Measurements from ENCODE around the gene SLC16A7. TPM values are rescaled to one million over a fixed set of nuclear protein-coding genes. Genes with fewer than 3 reads are reported as not detected.
A peak's percentile ranks its signal among the peaks of the same experiment; 100 is the strongest.

The SLC16A7 gene
- total and polyA plus RNA-seq, 2 experiments from 2014 or later = 15.7 to 49.0 TPM

DNA sequence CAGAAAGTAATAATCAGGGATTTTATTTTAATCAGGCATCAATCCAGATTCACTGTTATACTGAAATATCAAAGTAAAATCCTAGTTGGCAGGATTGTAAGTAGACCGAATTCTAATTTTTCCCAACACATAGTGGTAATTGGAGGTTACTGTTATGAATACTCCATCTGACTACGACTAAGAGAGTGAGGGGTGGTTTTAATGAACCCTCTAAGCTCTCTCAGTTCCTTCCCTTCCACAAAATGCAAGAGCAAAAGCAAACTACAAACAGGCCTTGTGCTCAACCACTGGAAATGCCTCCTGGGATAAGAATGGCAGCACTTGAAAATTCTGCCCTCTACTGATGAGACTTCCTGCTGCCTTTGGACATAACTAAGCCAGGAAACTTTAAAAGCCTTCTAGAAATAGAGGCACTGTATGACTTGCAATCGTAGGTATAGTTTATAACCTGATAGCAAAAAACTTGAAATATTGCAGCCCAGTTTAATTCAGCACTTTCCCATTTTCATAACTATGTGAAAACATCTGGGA, 184.8 kb downstream of the SLC16A7 start:
- Histone ChIP-seq H2AFZ (peak overlapping the region; percentile 47; the same call in 1 of the 2 replicates), H3K36me3 (ENCODE audit: low read depth) (no peaks in the 10 kb centered on the region), H3K9ac (no peak overlapping the region), H4K20me1 (ENCODE audit: insufficient read depth) (no peaks in the 10 kb centered on the region), H3K9me2 (ENCODE audit: insufficient read depth) (no peaks in the 10 kb centered on the region), H3K27me3 (replicated peaks; ENCODE audit: insufficient read depth) (no peaks in the 10 kb centered on the region), H3K9me3 (ENCODE audit: low read depth) (no peaks in the 10 kb centered on the region), H3K27ac (no peak overlapping the region), H3K4me2 (ENCODE audit: unreplicated experiment) (no peak overlapping the region), H3F3A (ENCODE audit: insufficient read depth) (no peaks in the 10 kb centered on the region), H3K4me3 (no peak overlapping the region), H3K4me1 (ENCODE audit: insufficient read depth) (no peaks in the 10 kb centered on the region), H3K79me2 (ENCODE audit: insufficient read depth) (no peaks in the 10 kb centered on the region)
- TF ChIP-seq EZH2 (IDR thresholded peaks at IDR 0.05; ENCODE audit: insufficient read depth, poor library complexity, severe bottlenecking) = no peak
- TF ChIP-seq EZH2phosphoT487 (IDR thresholded peaks at IDR 0.05; ENCODE audit: insufficient read depth, low read depth) = no peak
- 41 to 45% methylated on average over 3 of the region's 3 CpGs for WGBS, 2 experiments (ENCODE audit: low coverage in 1 of 2, low lambda C conversion rate in 2 of 2, missing lambda C conversion rate in 2 of 2)
- in situ Hi-C loops (cut with MboI) = no loop called here
- DNase-seq = peak; percentile 48

DNA sequence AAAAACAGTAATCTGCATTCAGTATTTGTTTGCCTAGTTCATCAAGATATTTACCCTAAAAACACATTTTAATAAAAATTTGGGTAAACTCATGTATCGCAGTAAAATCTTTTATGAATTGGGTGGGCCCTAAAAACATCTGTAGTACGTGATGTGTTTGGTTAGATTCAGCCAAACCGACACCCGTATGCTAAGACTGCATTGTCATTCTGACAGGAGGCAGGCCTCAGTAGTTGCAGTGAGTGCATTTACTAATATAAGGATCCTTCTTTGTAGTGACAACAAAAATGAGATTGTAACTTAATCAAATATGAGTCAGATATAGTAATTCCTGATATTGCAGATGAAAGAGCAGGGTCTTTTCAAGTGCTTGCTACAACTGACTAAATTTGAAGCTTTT, 191.8 kb downstream of the SLC16A7 start:
- Histone ChIP-seq H3K27ac (no peak overlapping the region), H2AFZ (no peak overlapping the region), H3K27me3 (replicated peaks; ENCODE audit: insufficient read depth) (no peaks in the 10 kb centered on the region), H3K4me2 (ENCODE audit: unreplicated experiment) (no peak overlapping the region), H4K20me1 (ENCODE audit: insufficient read depth) (no peaks in the 10 kb centered on the region), H3K4me3 (no peak overlapping the region), H3K9me2 (ENCODE audit: insufficient read depth) (no peaks in the 10 kb centered on the region), H3K9me3 (ENCODE audit: low read depth) (no peaks in the 10 kb centered on the region), H3K9ac (no peak overlapping the region), H3K4me1 (ENCODE audit: insufficient read depth) (no peaks in the 10 kb centered on the region), H3F3A (ENCODE audit: insufficient read depth) (no peaks in the 10 kb centered on the region), H3K36me3 (ENCODE audit: low read depth) (no peaks in the 10 kb centered on the region), H3K79me2 (ENCODE audit: insufficient read depth) (no peaks in the 10 kb centered on the region)
- in situ Hi-C loops (cut with MboI) = no loop called here
- 63 to 71% methylated on average over 4 of the region's 4 CpGs for WGBS, 2 experiments (ENCODE audit: low coverage in 1 of 2, low lambda C conversion rate in 2 of 2, missing lambda C conversion rate in 2 of 2)
- no peak for DNase-seq
- TF ChIP-seq EZH2 (IDR thresholded peaks at IDR 0.05; ENCODE audit: insufficient read depth, poor library complexity, severe bottlenecking) = no peak
- TF ChIP-seq EZH2phosphoT487 (IDR thresholded peaks at IDR 0.05; ENCODE audit: insufficient read depth, low read depth) = no peak

DNA sequence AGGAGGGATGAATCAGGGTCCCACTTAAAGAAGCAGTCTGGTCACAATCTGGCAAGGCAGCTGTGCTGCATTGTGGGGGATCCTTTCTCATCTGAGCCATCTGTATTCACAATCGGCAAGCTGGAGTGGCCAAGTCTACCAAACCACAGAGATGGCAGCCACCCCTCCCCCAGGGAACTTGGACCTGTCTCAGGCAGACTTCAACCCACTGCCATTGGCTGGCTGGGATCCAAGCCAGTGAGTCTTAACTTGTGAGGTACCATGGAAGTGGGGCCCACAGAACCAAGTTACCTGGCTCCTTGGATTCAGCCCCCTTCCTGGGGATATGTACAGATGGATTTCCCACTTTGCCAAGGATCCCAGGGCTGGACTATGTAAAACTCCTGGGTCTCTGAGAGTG, 196.8 kb downstream of the SLC16A7 start:
- H3K79me2 ChIP-seq (ENCODE audit: insufficient read depth) = no peaks in the 10 kb centered on the region
- 100% methylated on average over 1 of the region's 1 CpG for WGBS, 2 experiments (ENCODE audit: low coverage in 1 of 2, low lambda C conversion rate in 2 of 2, missing lambda C conversion rate in 2 of 2)
- H3K9me2 ChIP-seq (ENCODE audit: insufficient read depth) = no peaks in the 10 kb centered on the region
- H3K27me3 ChIP-seq (replicated peaks; ENCODE audit: insufficient read depth) = no peaks in the 10 kb centered on the region
- H2AFZ ChIP-seq = no peak overlapping the region
- H3K9ac ChIP-seq = no peak overlapping the region
- H4K20me1 ChIP-seq (ENCODE audit: insufficient read depth) = no peaks in the 10 kb centered on the region
- no peaks in the 10 kb centered on the region for H3F3A ChIP-seq (ENCODE audit: insufficient read depth)
- no peak for DNase-seq
- no peak overlapping the region for H3K27ac ChIP-seq
- no peak overlapping the region for H3K4me3 ChIP-seq
- in situ Hi-C loops (cut with MboI) = no loop called here
- H3K9me3 ChIP-seq (ENCODE audit: low read depth) = no peaks in the 10 kb centered on the region
- no peak overlapping the region for H3K4me2 ChIP-seq (ENCODE audit: unreplicated experiment)
- TF ChIP-seq EZH2phosphoT487 (IDR thresholded peaks at IDR 0.05; ENCODE audit: insufficient read depth, low read depth) (no peak), EZH2 (IDR thresholded peaks at IDR 0.05; ENCODE audit: insufficient read depth, poor library complexity, severe bottlenecking) (no peak)
- no peaks in the 10 kb centered on the region for H3K36me3 ChIP-seq (ENCODE audit: low read depth)
- no peaks in the 10 kb centered on the region for H3K4me1 ChIP-seq (ENCODE audit: insufficient read depth)

DNA sequence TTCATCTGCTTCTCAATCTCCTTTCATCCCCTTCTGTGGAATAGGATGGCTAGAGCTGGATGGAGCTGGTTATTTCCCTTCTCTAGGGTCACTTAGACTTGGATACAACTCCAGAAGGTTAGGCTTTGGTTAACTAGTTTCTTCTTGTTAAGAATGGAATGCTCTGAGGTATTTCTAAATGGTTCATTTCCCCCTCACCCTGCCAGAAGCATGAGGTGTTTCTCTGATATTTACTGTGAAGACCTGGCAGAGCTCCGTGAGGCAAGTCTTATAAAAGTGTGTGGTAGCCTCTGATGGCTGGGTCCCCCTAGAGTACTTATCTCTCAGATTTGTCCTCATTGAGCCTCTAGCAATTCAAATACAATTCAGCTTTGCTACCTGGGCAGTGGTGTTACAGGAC, 207.9 kb downstream of the SLC16A7 start:
- Histone ChIP-seq H3K9me2 (ENCODE audit: insufficient read depth) (no peaks in the 10 kb centered on the region), H3K9me3 (ENCODE audit: low read depth) (no peaks in the 10 kb centered on the region), H3K36me3 (ENCODE audit: low read depth) (no peaks in the 10 kb centered on the region), H3F3A (ENCODE audit: insufficient read depth) (no peaks in the 10 kb centered on the region), H4K20me1 (ENCODE audit: insufficient read depth) (no peaks in the 10 kb centered on the region), H3K9ac (no peak overlapping the region), H3K4me1 (ENCODE audit: insufficient read depth) (no peaks in the 10 kb centered on the region), H3K79me2 (ENCODE audit: insufficient read depth) (no peaks in the 10 kb centered on the region), H2AFZ (no peak overlapping the region), H3K27me3 (replicated peaks; ENCODE audit: insufficient read depth) (no peaks in the 10 kb centered on the region), H3K4me3 (no peak overlapping the region), H3K4me2 (ENCODE audit: unreplicated experiment) (no peak overlapping the region), H3K27ac (no peak overlapping the region)
- in situ Hi-C loops (cut with MboI) = loop anchor here (25.0 kb wide), 2 partner anchors 366 to 684 kb away; no protein-coding TSS in a partner anchor
- WGBS, 2 experiments (ENCODE audit: low coverage in 1 of 2, low lambda C conversion rate in 2 of 2, missing lambda C conversion rate in 2 of 2) = 85 to 100% methylated on average over 1 of the region's 1 CpG
- DNase-seq = no peak
- TF ChIP-seq EZH2 (IDR thresholded peaks at IDR 0.05; ENCODE audit: insufficient read depth, poor library complexity, severe bottlenecking) = no peak
- TF ChIP-seq EZH2phosphoT487 (IDR thresholded peaks at IDR 0.05; ENCODE audit: insufficient read depth, low read depth) = no peak
